Raji (cell line): ENCODE measurements around the gene STAT1.

Source experiments
- POLR2A ChIP-seq: IDR thresholded peaks from 2 replicates; pipeline ENCODE4 v1.6.1; 2011; ENCODE audit warnings: low read depth, low read length, control low read depth; ENCODE audit not compliant: insufficient read depth

STAT1 gene

GRCh38 chr2:191018643-191019119 lies 4.7 kb upstream of the STAT1 start:
- TF ChIP-seq POLR2A: no peak

GRCh38 chr2:191018048-191018447 lies 4.1 kb upstream of the STAT1 start:
- TF ChIP-seq POLR2A: no peak

GRCh38 chr2:191015831-191016230 lies 1.9 kb upstream of the STAT1 start:
- no peak for TF ChIP-seq POLR2A

- no peak for TF ChIP-seq POLR2A
These were observed 1.3 kb upstream of the STAT1 start for GRCh38 chr2:191015239-191015638.

DNA sequence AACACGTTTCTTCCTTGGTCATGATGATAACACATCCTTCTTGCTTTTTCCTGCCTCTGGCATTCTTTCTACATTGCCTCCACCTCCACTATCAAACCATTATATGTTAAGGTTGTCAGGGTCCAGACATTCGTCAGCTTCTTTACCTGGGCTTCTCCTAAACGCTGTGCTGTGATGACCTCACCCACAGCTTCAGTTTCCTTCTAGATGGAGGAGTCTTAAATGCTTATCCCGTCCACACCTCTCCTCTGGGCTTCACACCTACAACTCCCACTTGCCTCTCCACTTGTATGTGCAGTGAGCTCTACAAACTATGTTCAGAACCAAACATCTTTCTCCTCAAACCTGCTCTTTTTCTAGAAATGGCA lies 666 bp upstream of the STAT1 start:
- TF ChIP-seq POLR2A: no peak

- no peak for TF ChIP-seq POLR2A
These were observed 364 bp downstream of the STAT1 start for GRCh38 chr2:191013682-191013931.

- no peak for TF ChIP-seq POLR2A
These were observed 908 bp downstream of the STAT1 start for GRCh38 chr2:191012845-191013681.

GRCh38 chr2:191012346-191012745 lies 1.6 kb downstream of the STAT1 start:
- TF ChIP-seq POLR2A: no peak

- TF ChIP-seq POLR2A: no peak
These were observed 2.8 kb downstream of the STAT1 start for GRCh38 chr2:191010887-191011885.

DNA sequence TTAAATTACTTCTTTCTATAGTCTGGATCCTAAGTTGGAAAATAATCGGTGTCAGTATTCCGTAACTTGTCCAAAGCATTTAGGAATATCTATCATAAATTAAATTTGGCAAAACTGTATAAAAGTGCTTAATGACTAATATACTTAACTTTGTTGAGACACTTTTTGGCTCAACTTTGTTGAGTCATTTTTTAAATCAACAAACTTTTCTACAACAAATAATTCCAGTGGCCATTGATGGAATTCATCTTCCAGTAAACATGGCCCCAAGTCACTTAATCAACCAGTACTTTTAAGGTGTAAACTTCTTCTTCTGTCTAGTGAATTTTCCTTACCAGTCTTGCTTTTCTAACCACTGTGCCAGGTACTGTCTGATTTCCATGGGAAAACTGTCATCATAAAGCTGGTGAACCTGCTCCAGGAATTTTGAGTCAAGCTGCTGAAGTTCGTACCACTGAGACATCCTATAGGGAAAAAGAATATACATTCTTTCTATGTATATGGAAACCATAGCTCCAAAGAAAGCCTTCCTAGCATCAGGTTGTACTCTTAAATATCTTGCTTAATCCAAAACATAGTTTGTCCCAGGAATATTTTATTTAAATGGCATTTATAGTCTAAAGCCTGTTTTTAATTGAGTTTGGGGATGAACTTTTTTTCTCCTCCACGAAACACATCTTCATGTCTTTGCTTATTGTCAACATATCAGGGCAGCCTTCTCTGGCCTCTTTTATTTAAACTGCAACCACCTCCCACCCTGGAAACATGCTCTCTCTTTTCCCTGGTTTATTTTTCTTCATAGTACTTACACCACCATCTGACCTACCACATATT lies 4.2 kb downstream of the STAT1 start:
- TF ChIP-seq POLR2A: no peak

- no peak for TF ChIP-seq POLR2A
These were observed 5.7 kb downstream of the STAT1 start for GRCh38 chr2:191008286-191008685.

DNA sequence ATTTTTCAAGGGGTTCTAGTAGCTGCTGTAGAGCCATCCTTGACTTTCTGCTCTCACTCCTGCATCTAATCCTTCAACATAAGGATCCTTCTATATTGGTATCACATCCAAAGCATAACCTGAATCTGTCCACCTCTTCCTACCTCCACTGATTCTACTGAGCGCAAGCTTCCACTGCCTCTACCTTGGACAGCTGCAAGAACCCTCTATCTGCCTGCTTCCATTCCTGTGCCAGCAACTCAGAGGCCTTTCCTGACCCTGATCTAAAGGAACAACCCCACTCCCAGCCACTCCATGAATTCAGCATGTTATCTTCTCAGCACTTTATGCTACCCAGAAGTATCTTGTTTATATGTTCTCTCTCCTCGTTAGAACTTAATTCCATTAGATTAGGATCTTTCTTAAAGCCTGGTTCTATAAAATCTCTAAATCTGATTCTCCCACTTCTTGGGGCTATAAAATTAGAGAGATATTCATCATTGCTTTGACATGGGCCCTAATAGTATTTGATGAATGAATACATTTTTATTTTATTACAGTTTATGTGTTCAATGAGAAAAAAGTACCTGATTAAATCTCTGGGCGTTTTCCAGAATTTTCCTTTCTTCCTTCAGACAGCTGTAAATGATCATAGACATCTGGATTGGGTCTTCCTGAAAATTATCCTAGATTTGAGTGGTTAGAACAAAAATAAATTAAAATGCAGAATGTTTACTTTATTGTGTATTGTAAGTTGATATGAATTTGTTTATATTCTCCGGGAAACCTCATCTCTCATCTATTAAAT lies 6.8 kb downstream of the STAT1 start:
- TF ChIP-seq POLR2A: no peak

- TF ChIP-seq POLR2A: no peak
These were observed 7.7 kb downstream of the STAT1 start for GRCh38 chr2:191006297-191006696.
